ENCODE results near the gene TRIM7.

Gene TRIM7

GRCh38 chr5:181198905-181199519 is 6.0 kb downstream of the TRIM7 start:
- peak overlapping the region; percentile 1 for H3K4me3 Mint-ChIP-seq
- no peaks in the 10 kb centered on the region for H3K36me3 Mint-ChIP-seq
- peak; percentile 93 for ATAC-seq (ENCODE audit: low read depth)
- peaks cover under 1% of the 10 kb centered on the region for H3K27me3 Mint-ChIP-seq
- peaks cover 19% of the 10 kb centered on the region for H3K4me1 Mint-ChIP-seq
- DNase-seq (ENCODE audit: low spot score in 2 of 2): peak in 1 of 2 donors; percentile 60
- H3K9me3 Mint-ChIP-seq: no peaks in the 10 kb centered on the region
- peak overlapping the region; percentile 35 for H3K27ac Mint-ChIP-seq

GRCh38 chr5:181198106-181198685 is 6.8 kb downstream of the TRIM7 start:
- peak overlapping the region; percentile 35 for H3K27ac Mint-ChIP-seq
- H3K27me3 Mint-ChIP-seq: no peaks in the 10 kb centered on the region
- H3K4me1 Mint-ChIP-seq: peaks cover 19% of the 10 kb centered on the region
- H3K36me3 Mint-ChIP-seq: no peaks in the 10 kb centered on the region
- ATAC-seq (ENCODE audit: low read depth) (no peak), DNase-seq (ENCODE audit: low spot score in 2 of 2) (no peak)
- H3K4me3 Mint-ChIP-seq: peak overlapping the region; percentile 1
- H3K9me3 Mint-ChIP-seq: no peaks in the 10 kb centered on the region

GRCh38 chr5:181197326-181197951 is 7.6 kb downstream of the TRIM7 start:
- Mint-ChIP-seq H3K27me3 (no peaks in the 10 kb centered on the region), H3K4me1 (peaks cover 24% of the 10 kb centered on the region), H3K4me3 (no peak overlapping the region), H3K9me3 (no peaks in the 10 kb centered on the region), H3K36me3 (no peaks in the 10 kb centered on the region), H3K27ac (peak overlapping the region; percentile 52)
- DNase-seq (ENCODE audit: low spot score in 2 of 2) (no peak), ATAC-seq (ENCODE audit: low read depth) (no peak)

DNA sequence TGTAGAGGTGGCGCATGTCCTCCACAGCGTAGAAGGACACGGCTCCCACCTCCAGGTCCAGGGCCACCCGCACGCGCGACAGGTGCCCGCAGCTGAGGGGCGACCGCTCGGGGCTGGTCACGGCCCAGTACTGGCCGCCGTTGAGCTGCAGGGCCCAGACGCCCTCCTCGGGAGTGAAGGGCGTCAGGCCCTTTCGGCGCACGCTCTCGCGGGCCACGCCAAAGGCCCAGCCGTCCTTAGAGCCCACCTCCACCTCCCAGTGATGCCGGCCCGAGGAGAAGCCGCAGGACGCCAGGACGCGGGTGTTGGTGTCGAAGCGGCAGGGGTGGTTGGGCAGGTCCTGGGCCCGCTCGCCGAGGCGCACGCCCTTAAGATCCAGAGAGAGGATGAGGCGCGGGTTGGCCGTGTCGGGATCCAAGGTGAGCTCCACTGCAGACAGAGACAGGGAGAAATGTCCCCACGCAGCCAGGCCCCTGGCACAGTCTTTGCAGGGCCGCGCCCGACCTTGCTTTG is 9.7 kb downstream of the TRIM7 start:
- Mint-ChIP-seq H3K27me3 (no peaks in the 10 kb centered on the region), H3K36me3 (no peaks in the 10 kb centered on the region), H3K4me1 (peaks cover 36% of the 10 kb centered on the region), H3K27ac (no peak overlapping the region), H3K4me3 (no peak overlapping the region), H3K9me3 (no peaks in the 10 kb centered on the region)
- ATAC-seq (ENCODE audit: low read depth) (no peak), DNase-seq (ENCODE audit: low spot score in 2 of 2) (no peak)

DNA sequence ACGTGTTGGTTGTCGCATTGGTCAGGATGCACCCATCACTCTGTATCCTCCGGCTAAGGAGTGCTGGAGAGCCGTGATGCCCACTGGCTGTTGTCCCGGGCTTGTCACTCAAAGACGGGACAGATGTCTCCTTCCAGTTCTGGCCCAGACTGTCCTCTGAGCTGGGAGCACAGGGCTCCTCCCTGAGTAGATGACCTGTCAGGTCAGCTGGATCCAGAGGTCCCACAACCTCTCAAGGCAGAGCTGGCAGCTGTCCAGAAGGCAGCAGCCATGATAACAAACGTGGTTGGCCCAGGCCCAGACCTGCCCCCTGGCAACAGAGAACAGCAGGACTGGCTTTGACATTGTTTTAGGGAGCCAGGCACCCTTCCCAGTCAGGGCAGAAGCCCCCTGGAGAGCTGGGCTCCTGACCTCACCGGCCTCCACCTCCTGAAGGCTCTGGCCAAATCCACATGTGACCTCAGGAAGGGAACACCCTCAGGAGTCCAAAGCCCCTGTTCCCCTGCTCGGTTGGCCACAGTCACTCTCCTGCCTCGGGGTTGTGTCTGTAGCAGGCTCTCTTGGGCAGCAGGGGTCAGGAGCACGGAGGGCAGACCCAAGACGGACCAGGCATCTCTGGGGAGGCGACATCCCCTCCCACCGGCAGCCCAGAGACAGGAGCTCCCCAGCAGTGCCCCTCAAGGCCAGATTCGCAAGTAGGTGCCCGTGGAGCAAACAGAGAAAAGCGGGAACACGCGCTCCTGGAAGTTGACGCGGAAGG is 10.3 kb downstream of the TRIM7 start:
- Mint-ChIP-seq H3K27ac (no peak overlapping the region), H3K27me3 (no peaks in the 10 kb centered on the region), H3K4me3 (no peak overlapping the region), H3K4me1 (peaks cover 36% of the 10 kb centered on the region), H3K36me3 (no peaks in the 10 kb centered on the region), H3K9me3 (no peaks in the 10 kb centered on the region)
- DNase-seq (ENCODE audit: low spot score in 2 of 2): no peak
- no peak for ATAC-seq (ENCODE audit: low read depth)

- DNase-seq (ENCODE audit: low spot score in 2 of 2) (no peak), ATAC-seq (ENCODE audit: low read depth) (no peak)
- Mint-ChIP-seq H3K4me3 (no peak overlapping the region), H3K4me1 (peaks cover 35% of the 10 kb centered on the region), H3K27ac (peak overlapping the region; percentile 10), H3K9me3 (no peaks in the 10 kb centered on the region), H3K27me3 (no peaks in the 10 kb centered on the region), H3K36me3 (no peaks in the 10 kb centered on the region)
Observed at GRCh38 chr5:181193656-181194055, 11.3 kb downstream of the TRIM7 start.

DNA sequence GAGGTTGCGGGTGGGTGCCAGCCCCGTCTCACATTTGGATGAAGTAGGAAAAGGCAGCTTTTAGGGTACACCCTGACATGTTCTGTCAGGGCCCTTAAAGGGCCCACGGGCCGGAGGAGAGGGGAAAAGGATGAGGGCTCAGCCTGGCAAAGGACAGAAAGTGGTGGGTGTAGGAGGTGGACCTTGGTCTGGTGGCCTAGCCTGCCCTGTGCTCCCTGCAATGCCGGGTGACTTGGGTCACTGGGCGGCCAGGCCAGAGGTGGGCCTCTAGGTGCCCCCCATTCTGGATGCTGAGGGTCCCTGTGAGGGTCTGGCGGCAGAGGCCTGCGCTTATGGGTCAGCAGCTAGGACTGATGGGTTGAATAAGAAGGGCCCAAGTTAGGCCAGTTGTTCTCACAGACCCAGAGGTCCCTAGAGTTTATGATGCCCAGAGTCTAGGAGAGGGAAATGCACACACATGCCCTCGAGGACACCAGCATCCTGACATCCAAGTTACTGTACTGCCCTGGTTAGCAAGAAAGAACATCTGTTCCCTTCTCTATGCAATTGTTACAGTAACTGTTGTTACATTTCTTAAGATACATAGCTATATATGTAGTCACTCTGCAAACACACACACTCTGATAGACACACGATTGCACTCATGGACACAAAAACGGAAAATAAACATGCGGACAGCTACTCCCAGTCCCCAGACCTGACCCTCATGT is 12.5 kb downstream of the TRIM7 start:
- H3K9me3 Mint-ChIP-seq: no peaks in the 10 kb centered on the region
- peaks cover 38% of the 10 kb centered on the region for H3K4me1 Mint-ChIP-seq

GRCh38 chr5:181191526-181192336 is 13.3 kb downstream of the TRIM7 start:
- peak overlapping the region; percentile 100 for H3K27ac Mint-ChIP-seq
- DNase-seq (ENCODE audit: low spot score in 2 of 2): peak; percentile 99 to 100
- no peaks in the 10 kb centered on the region for H3K9me3 Mint-ChIP-seq
- H3K27me3 Mint-ChIP-seq: no peaks in the 10 kb centered on the region
- peak overlapping the region; percentile 96 for H3K4me3 Mint-ChIP-seq
- peak; percentile 62 for ATAC-seq (ENCODE audit: low read depth)
- H3K36me3 Mint-ChIP-seq: no peaks in the 10 kb centered on the region
- peaks cover 39% of the 10 kb centered on the region for H3K4me1 Mint-ChIP-seq

More for the DNA sequence above, 12.5 kb downstream of the TRIM7 start:
- DNase-seq (ENCODE audit: low spot score in 2 of 2) (no peak), ATAC-seq (ENCODE audit: low read depth) (no peak)
- H3K4me3 Mint-ChIP-seq: peak overlapping the region; percentile 96
- H3K27ac Mint-ChIP-seq: peak overlapping the region; percentile 100
- no peaks in the 10 kb centered on the region for H3K27me3 Mint-ChIP-seq
- no peaks in the 10 kb centered on the region for H3K36me3 Mint-ChIP-seq

DNA sequence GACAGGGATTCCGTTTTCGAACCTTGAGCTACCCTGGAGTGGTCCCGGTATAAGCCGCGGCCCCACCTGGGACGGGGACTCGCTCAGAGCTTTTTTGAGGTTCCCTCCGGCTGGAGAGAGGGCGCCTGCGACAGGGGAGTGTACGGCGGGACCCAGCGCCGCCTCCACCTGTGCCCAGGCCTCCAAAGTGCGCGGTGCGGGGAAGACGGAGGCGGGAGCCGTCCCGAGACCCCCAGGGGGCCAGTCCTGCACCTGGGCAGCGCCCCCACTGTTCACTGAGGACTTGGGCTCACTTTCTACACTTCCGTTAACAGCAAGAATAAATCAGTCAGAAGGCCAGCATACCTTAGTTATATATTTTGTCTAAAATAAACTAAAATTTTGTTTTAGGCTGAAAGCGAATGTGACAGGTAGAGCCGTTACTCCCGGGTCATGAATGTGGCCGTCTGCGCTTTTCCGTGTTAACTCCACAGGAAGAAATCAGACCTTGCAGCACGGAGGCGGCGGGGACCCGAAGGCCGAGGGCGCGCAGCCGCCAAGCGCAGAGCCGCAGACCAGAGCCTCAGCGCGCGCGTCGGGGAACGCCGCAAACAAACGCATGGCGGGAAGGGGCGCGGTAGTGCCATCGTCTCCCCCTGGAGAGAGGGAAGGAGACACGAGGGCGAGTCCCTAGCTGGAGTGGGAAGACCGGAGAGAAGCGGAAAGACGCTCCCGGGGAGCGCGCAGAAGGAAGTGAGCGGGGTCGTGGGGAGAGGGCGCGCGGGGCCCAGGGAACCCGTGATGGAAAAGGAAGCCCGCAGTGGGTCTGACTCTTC is 14.1 kb downstream of the TRIM7 start:
- no peaks in the 10 kb centered on the region for H3K27me3 Mint-ChIP-seq
- ATAC-seq (ENCODE audit: low read depth) (peak; percentile 10), DNase-seq (ENCODE audit: low spot score in 2 of 2) (peak in 1 of 2 donors; percentile 53)
- H3K27ac Mint-ChIP-seq: peak overlapping the region; percentile 100
- peak overlapping the region; percentile 96 for H3K4me3 Mint-ChIP-seq
- H3K36me3 Mint-ChIP-seq: no peaks in the 10 kb centered on the region
- no peaks in the 10 kb centered on the region for H3K9me3 Mint-ChIP-seq
- peaks cover 39% of the 10 kb centered on the region for H3K4me1 Mint-ChIP-seq

GRCh38 chr5:181189962-181190710 is 14.9 kb downstream of the TRIM7 start:
- H3K4me1 Mint-ChIP-seq: peaks cover 39% of the 10 kb centered on the region
- no peaks in the 10 kb centered on the region for H3K9me3 Mint-ChIP-seq
- peak overlapping the region; percentile 100 for H3K27ac Mint-ChIP-seq
- peak overlapping the region; percentile 96 for H3K4me3 Mint-ChIP-seq
- H3K27me3 Mint-ChIP-seq: no peaks in the 10 kb centered on the region
- DNase-seq (ENCODE audit: low spot score in 2 of 2) (peak in 1 of 2 donors; percentile 56), ATAC-seq (ENCODE audit: low read depth) (no peak)
- no peaks in the 10 kb centered on the region for H3K36me3 Mint-ChIP-seq

DNA sequence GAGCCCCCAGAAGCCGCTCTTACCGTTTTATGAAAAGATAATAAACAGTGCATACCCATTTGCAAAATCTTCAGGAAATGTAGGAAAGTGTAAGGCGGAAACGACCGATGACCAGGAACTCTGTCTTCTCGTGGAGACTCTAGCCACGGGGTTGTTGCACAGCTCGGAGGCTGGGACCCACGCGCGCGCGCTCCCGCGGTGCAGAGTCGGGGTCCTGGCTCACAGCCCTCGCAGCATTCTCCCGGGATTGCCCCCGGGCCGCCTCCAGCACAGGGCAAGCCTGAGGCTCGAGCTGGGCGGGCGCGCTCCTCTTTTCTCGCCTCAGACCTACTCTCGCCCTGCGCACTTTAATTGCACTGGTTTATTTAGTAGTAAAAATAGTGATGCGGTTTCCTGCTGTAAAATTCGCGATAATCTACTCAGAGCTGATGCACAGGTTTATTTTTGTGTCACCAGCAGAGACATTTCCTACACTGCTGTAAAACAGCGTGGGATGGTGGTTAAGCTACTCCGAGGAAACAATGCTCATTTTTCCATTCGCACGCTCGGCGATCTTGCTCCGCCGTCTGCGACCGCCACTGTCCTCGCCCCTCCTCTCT is 15.5 kb downstream of the TRIM7 start:
- DNase-seq (ENCODE audit: low spot score in 2 of 2): peak in 1 of 2 donors; percentile 56
- peak overlapping the region; percentile 96 for H3K4me3 Mint-ChIP-seq

More for the DNA sequence above, 15.5 kb downstream of the TRIM7 start:
- Mint-ChIP-seq H3K27ac (peak overlapping the region; percentile 100), H3K9me3 (no peaks in the 10 kb centered on the region), H3K36me3 (no peaks in the 10 kb centered on the region), H3K27me3 (no peaks in the 10 kb centered on the region), H3K4me1 (peaks cover 39% of the 10 kb centered on the region)
- peak; percentile 18 for ATAC-seq (ENCODE audit: low read depth)

Measured in memory B cell (primary cell).